Measurements from ENCODE around the gene AUNIP.

The AUNIP gene, protein sequence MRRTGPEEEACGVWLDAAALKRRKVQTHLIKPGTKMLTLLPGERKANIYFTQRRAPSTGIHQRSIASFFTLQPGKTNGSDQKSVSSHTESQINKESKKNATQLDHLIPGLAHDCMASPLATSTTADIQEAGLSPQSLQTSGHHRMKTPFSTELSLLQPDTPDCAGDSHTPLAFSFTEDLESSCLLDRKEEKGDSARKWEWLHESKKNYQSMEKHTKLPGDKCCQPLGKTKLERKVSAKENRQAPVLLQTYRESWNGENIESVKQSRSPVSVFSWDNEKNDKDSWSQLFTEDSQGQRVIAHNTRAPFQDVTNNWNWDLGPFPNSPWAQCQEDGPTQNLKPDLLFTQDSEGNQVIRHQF

DNA sequence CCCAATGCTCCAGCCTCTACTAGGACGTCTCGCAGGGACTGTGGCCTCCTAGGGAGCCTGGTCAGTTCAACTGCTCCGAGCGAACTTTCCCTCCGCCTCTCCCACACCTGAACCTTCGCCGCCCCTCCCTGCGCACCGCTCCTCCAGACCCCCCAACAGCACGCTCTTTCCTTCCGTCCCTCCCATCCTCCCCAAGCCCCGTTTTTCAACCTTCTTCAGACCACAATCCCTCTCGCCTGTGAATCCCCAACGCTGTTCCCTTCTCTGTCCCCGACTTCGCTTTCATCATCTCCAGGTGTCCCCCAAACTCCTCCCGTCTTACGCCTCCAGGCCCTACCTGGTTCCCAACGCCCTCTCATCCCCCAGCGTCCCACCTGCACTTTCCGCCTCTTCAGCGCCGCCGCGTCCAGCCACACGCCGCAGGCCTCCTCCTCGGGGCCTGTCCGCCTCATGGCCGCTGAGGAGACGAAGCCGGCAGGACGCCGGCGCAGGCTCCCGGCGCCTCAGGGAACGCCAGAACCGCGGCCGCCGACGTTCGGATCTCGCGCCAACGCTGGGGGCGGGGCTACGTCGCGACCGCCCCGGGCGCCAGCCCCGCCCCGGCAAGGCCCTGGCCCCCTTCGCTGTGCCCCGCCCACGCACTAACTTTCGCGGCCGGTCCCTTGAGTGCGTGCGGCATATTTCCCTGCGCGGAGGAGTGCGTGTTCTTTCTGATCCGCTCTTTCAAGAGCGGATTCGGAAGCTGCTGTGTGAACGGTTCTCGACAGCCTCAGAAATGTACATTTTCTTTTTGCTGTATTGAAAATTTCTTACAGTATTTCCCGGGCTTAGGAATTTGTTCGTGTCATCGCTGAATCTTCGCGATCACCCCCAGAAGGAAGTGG lies at the start of gene AUNIP:
AUNIP (minus strand) TSS at position 552 of the 884 bp plus-strand sequence; CDS start at position 452, 100 bp downstream.
- DNase-seq: peak; percentile 95

GRCh38 chr1:25909040-25909439 lies 49.8 kb upstream of the AUNIP start:
- DNase-seq: no peak

GRCh38 chr1:25908161-25908560 lies 48.9 kb upstream of the AUNIP start:
- DNase-seq: no peak

DNA sequence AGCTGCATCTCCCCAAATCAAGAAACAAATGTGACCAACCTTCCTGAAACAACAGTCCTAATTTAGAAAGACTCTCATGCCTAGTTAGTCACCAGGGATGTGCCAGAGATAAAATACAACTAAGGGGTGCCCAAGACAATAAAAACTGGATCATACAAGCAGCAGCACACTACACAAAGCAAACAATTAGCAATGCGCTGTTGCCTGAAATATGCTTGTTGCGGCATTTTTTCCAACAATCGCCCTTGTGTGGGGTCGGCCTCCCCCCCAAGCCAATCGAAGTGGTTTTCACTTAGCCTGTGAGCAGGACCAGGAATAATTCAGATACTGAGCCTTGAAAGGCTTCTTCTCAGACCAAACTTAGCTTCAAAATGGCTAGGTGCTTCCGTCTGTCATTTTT lies 48.3 kb upstream of the AUNIP start:
- DNase-seq: no peak

DNA sequence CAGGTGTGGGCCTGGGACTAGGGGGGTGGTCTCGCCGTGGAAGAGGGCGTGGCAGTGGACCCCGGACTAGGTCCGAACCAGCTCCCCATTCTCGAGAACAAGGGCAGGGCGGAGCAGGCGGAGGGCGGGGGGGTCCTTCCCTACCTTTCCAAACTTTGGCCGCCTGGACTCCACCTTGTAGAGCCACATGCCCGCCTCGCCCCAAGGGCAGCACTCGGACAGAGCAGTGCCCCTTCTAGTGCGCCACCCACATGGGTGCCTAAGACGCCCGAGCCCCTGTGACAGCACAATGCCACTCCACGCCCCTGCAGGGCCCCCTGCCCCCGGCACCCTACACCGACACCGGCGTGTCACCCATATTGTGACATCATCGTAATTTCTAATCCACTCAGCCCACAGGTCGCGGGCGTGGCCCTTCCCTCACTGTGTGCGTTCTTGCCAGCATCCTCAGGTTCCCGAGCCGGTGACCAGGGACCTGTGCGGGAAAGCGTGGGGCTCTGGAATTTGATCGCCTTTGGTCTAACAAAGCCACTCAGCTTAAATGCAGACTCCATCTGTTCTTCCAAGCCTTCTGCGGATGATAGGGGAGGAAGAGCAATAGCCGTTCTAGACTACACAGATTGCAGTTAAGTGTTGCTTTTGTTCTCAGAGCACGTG lies 47.5 kb upstream of the AUNIP start:
- no peak for DNase-seq

- DNase-seq: peak; percentile 94
Measured at GRCh38 chr1:25905680-25906643, 46.7 kb upstream of the AUNIP start, which contains the start of gene STMN1. TSS of gene STMN1 (minus strand) at chr1:25906419. CDS start at chr1:25904676, 1,743 bp downstream.

- DNase-seq: peak; percentile 98
Measured at GRCh38 chr1:25904943-25905679, 45.9 kb upstream of the AUNIP start.

DNA sequence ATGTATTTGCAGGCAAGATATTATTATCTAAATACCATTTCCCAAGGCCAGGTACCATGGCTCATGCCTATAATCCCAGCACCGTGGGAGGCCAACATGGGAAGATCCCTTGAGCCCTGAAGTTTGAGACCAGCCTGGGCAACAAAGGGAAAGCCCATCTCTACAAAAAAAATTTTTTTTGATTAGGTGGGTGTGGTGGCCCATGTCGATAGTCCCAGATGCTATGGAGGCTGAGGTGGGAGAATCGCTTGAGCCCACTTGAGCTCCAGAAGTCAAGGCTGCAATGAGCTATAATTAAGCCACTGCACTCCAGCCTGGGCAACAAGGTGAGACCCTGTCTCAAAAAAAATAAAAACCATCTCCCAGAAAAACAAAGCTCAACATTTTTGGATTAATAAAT lies 44.7 kb upstream of the AUNIP start:
- no peak for DNase-seq

GRCh38 chr1:25902462-25902861 lies 43.2 kb upstream of the AUNIP start:
- no peak for DNase-seq

GRCh38 chr1:25900219-25900618 lies 41.0 kb upstream of the AUNIP start:
- no peak for DNase-seq

DNA sequence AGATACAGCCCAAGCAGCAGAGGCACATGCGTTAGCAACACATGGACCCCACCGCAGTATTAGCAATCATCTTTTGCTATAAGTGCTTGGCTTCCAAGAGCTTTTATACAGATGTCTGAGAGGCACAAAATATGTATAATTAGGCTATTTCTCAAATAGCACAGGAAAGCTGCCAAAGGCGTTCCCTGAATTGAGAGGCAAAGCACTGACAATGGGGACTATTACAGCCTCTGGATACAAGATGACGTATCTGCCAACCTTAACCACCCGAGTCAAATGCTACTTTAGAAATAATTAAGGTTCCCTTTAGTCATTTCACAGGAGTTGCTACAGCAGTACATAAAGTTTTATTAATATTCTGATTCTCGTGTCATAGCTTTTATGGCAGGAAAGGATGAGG lies 40.5 kb upstream of the AUNIP start:
- DNase-seq: no peak

DNA sequence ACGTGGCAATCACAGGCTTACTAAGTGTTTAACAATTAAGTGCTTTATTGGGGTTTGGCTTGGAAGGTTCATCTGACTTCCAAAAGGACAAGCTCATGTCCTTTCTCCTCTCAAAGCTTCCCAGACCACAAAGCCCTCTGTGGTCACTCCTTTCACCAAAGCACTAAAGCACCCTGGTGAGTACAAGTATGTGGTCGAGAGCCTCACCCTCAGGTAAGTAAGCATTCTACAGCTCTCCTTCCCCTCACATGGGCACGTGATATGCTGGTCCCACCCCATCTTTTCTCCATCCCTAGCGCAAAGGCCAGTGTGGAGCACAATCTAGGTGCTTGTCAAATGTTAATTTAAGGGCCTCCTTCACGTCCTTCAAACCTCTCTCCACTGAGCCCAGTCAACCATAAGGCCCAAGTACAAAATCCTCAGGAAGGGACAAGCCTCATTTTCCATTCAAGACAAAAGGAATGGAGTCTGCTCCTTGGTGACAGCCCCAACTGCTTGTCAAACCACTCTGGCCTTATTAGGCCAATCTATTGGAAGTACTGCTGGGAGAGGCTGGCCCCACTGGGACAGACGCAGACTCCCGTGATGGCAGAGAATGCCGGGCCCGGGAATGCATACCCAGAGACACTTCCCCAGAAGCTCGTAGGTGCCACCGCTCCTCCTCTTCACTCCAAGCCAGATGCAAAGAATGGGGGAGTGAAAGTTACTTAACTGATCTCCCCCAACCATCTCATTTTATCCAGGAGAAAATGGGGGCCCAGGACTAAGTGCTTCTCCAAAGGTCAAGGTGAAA lies 39.2 kb upstream of the AUNIP start:
- no peak for DNase-seq

GRCh38 chr1:25897754-25898153 lies 38.5 kb upstream of the AUNIP start:
- no peak for DNase-seq

GRCh38 chr1:25896266-25896665 lies 37.0 kb upstream of the AUNIP start:
- DNase-seq: no peak

- DNase-seq: peak; percentile 95
Measured at GRCh38 chr1:25895365-25895990, 36.2 kb upstream of the AUNIP start.

DNA sequence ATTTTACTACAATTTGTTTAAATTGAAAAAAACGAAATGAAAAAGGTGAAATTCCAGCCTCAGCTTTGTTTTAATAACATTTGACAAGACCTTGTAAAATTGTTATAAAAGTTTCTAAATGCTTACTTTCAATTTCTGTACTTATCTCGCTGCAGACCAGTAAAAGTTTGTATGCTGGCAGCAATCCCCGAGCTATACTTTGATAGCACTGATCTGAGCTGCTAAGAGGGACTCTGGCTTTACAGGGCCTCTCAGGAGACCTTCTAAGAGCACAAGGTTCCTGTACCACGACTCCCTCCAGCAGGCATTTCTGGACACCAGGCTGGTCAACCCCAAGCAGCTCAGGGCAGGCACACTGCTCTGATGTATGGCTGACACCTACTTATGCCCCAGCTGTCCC lies 33.9 kb upstream of the AUNIP start:
- no peak for DNase-seq

DNA sequence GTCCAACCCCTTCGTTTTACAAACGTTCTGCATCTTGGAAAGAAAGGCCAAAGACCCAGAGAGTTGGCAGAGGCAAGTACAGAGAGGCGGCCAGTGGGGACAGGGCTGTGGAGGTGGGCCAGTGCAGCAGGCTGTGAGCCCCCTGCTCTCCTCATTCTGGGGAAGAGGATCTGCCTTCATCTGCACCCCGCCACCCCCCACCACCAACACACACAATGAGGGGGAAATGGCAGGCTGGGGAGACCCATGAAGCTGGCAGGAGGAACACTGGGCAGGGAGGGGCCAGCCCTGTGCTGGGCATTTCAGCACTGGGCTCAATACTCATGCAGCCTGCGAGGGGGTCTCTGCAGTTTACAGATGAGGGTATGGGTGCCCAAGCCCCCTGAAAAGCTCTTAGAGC lies 32.3 kb upstream of the AUNIP start:
- no peak for DNase-seq

DNA sequence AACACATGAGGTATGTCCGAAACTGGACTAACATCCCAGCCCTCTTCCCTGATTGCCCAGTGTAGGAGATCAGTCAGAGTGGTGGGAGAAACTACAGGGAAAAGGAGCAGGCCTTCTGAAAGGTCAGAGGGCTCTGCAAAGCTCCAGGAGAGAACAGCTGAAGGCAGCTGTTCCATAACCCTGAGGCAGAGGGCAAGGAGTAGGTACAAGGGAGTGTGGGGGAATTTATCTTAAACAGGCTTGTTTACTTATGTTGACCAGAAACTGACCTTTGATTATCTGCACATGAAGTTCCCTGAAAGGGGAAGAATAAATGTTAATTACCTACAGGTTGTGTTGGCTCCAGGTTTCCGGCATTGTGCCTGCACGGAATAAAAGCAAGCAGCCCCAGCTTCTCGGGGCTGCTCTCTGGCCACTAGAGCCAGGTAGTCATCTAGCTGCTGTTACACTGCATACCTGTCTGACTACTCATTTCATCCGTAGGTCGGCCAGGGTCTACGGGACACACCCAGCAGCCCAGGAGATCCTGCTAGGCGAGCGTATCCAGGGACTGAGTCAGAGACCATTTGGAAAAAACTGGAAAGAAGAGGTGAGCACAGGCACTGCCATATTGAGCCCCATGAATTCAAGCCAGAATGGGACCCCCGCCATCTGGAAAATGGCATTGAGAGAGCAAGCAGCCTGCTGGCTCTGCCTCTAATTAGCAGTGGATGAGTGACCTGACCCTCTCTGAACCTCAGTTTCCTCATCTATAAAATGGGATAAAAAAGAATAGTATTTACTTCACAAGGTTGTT lies 31.2 kb upstream of the AUNIP start:
- no peak for DNase-seq

DNA sequence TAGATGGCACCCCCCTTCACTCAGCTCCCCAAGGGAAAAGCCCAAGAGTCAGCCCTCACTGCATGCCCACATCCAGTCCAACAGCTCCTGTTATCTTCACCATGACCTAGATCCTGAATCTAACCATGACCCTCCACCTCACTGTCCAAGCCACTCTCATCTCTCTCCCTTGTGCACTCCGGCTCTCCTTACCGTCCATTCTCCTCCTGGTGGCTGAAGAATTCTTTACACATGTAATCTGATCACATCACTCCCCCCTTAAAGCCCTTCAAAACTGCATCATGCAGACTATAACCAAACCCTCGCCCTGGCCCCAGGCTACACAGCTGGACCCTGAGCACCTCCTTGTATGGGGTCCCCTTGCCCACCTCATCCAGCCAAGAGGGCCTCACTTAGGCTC lies 30.2 kb upstream of the AUNIP start:
- no peak for DNase-seq
